Endothelial cell of umbilical vein (primary cell): ENCODE results near the gene ITFG1. TPM values are rescaled to one million over a fixed set of nuclear protein-coding genes. Genes with fewer than 3 reads are reported as not detected.
"Not testable (repeated sequence)": the region's sequence is repeated elsewhere in the genome, so short reads cannot be mapped to it uniquely, and the experiment has no call there.

Source experiments
- BruUV-seq: library from RNA; stranded (reverse); fragments of 400-500 nt; replicated peaks from 2 replicates; lab custom pipeline; 2021; lab: Mats Ljungman, UMichigan
- CTCF ChIA-PET: fragments of 300-600, 350-600 bp; sonication (Branson Sonifier 250); formaldehyde crosslinking; loops from one replicate; lab custom pipeline; 2021; ENCODE audit warnings: antibody characterized with exemption, inconsistent platforms; lab: Charles Lee
- POLR2A ChIA-PET: fragments of 300-600, 350-600 bp; sonication (Branson Sonifier 250); formaldehyde crosslinking; loops from one replicate; lab custom pipeline; 2021; ENCODE audit warnings: antibody characterized with exemption, inconsistent platforms; lab: Charles Lee
- DNase-seq: peaks from one replicate; pipeline ENCODE4 v3.0.0-alpha.2; 2011; ENCODE audit warnings: low read depth, low spot score
- FAIRE-seq: peaks from 2 replicates; lab custom pipeline; 2011; peaks lifted over from hg19 to GRCh38; lab: Jason Lieb, UNC
- H2AFZ ChIP-seq: 2 replicates; pipeline ENCODE4 v1.6.0; 2012; ENCODE audit warnings: low read depth, low read length, control low read depth, inconsistent platforms
- H3K27ac ChIP-seq: 2 replicates; pipeline ENCODE4 v1.5.1; 2011; ENCODE audit warnings: low read depth, mild to moderate bottlenecking, control low read depth, low read length, moderate library complexity; ENCODE audit not compliant: insufficient read depth
- H3K27me3 ChIP-seq, 2 experiments: 2 replicates each; pipeline versions ENCODE4 v1.6.0 to v1.6.1; 2011; ENCODE audit warnings: low read length in 2 of 2, mixed read lengths in 1 of 2; ENCODE audit not compliant: control insufficient read depth in 2 of 2, insufficient read depth in 2 of 2
- H3K36me3 ChIP-seq, 2 experiments: 2 replicates in 1 of 2; 3 replicates in 1 of 2; pipeline ENCODE4 v1.5.1; 2011; ENCODE audit warnings: low read length in 2 of 2, mild to moderate bottlenecking in 1 of 2, moderate library complexity in 1 of 2; ENCODE audit not compliant: control insufficient read depth in 2 of 2, insufficient read depth in 2 of 2; ENCODE audit errors: extremely low read depth in 1 of 2
- H3K4me1 ChIP-seq: 3 replicates; pipeline ENCODE4 v1.5.1; 2011; ENCODE audit warnings: mild to moderate bottlenecking, low read length; ENCODE audit not compliant: control insufficient read depth, insufficient read depth; ENCODE audit errors: extremely low read depth
- H3K4me2 ChIP-seq: 2 replicates; pipeline ENCODE4 v1.6.1; 2011; ENCODE audit warnings: low read length, control low read depth, mixed read lengths; ENCODE audit not compliant: insufficient read depth
- H3K4me3 ChIP-seq, 3 experiments: fragments of 200-600 bp in 1 of 3; sonication (generic), shearing (Covaris generic) in 1 of 3; replicated peaks in 1 of 3; 2 replicates each; pipeline ENCODE4 v1.5.1; 2011 to 2016; ENCODE audit warnings: control low read depth in 3 of 3, low read length in 3 of 3, mild to moderate bottlenecking in 2 of 3, inconsistent platforms in 1 of 3, low read depth in 1 of 3, moderate library complexity in 1 of 3; ENCODE audit not compliant: insufficient read depth in 1 of 3
- H3K79me2 ChIP-seq: 2 replicates; pipeline ENCODE4 v1.6.0; 2012; ENCODE audit warnings: low read length, inconsistent platforms; ENCODE audit not compliant: control insufficient read depth, insufficient read depth
- H3K9ac ChIP-seq: replicated peaks from 2 replicates; pipeline ENCODE3; 2011; ENCODE audit warnings: low read length, control low read depth; ENCODE audit not compliant: insufficient read depth; ENCODE audit errors: extremely low read depth
- H3K9me1 ChIP-seq: replicated peaks from 3 replicates; pipeline ENCODE4 v1.6.0; 2011; ENCODE audit warnings: mild to moderate bottlenecking, low read length; ENCODE audit not compliant: control insufficient read depth, insufficient read depth; ENCODE audit errors: extremely low read depth
- H3K9me3 ChIP-seq: replicated peaks from 2 replicates; pipeline ENCODE4 v1.5.1; 2012; ENCODE audit warnings: low read length, inconsistent platforms; ENCODE audit not compliant: control insufficient read depth, insufficient read depth
- H4K20me1 ChIP-seq: replicated peaks from 2 replicates; pipeline ENCODE3; 2011; ENCODE audit warnings: mild to moderate bottlenecking, low read length; ENCODE audit not compliant: control insufficient read depth, insufficient read depth; ENCODE audit errors: extremely low read depth
- EZH2 ChIP-seq: IDR thresholded peaks from 2 replicates; pipeline ENCODE4 v1.6.1; 2012; ENCODE audit warnings: borderline replicate concordance, low read depth, mild to moderate bottlenecking, moderate library complexity, low read length, inconsistent platforms; ENCODE audit not compliant: severe bottlenecking
- FOS ChIP-seq: IDR thresholded peaks from 2 replicates; pipeline ENCODE4 v1.6.1; 2011; ENCODE audit warnings: mild to moderate bottlenecking, low read length, moderate library complexity, borderline replicate concordance; ENCODE audit not compliant: insufficient read depth
- GATA2 ChIP-seq: IDR thresholded peaks from 2 replicates; pipeline ENCODE4 v1.7.0; 2011; ENCODE audit warnings: low read depth, mild to moderate bottlenecking, moderate library complexity, mixed read lengths, low read length; ENCODE audit not compliant: insufficient read length, insufficient read depth
- JUN ChIP-seq: IDR thresholded peaks from 2 replicates; pipeline ENCODE4 v1.6.1; 2011; ENCODE audit warnings: borderline replicate concordance, low read depth; ENCODE audit not compliant: insufficient read length, insufficient read depth
- MYC ChIP-seq: IDR thresholded peaks from one replicate; pipeline ENCODE4 v1.6.1; 2011; ENCODE audit warnings: mild to moderate bottlenecking, low read depth, low read length
- POLR2A ChIP-seq: IDR thresholded peaks from 2 replicates; pipeline ENCODE4 v1.6.1; 2012; ENCODE audit warnings: low read depth, mild to moderate bottlenecking, control low read depth, low read length
- POLR2AphosphoS5 ChIP-seq: IDR thresholded peaks from 2 replicates; pipeline ENCODE4 v1.6.1; 2012; ENCODE audit warnings: low read depth, mild to moderate bottlenecking, control low read depth, low read length, moderate library complexity; ENCODE audit not compliant: insufficient read depth
- dilution Hi-C: fragments of 300-500 bp; cut with MboI; formaldehyde crosslinking; loops from one replicate; pipeline ENCODE4 v1.15.0; 2019; ENCODE audit warnings: low sequenced_read_pairs; ENCODE audit not compliant: extremely low pct_ligation_motif_present
- intact Hi-C: fragments of 100-400 bp; cut with micrococcal nuclease; formaldehyde crosslinking; loops from one replicate; pipeline ENCODE4 v1.10.0; 2022
- polyA plus RNA-seq, 4 experiments: library from polyadenylated mRNA; depleted of rRNA in 3 of 4; stranded (reverse) in 3 of 4; unstranded in 1 of 4; fragments of >200 nt; gene quantifications; 2 replicates each; pipeline versions ENCODE4 v1.2.1 to v1.2.3, GENCODE V29; 2011 to 2012; ENCODE audit warnings: missing spikeins in 1 of 4
- total RNA-seq: library from RNA; stranded (reverse); gene quantifications from 2 replicates; pipeline ENCODE4 v1.2.3, GENCODE V29; 2021
- TF ChIP-seq, protein P1 (sequence below), 2 donors: IDR thresholded peaks; 1 replicate in 1 of 2; 2 replicates in 1 of 2; pipeline ENCODE4 v1.5.1; 2011; ENCODE audit warnings: low read length in 2 of 2, mild to moderate bottlenecking in 2 of 2, moderate library complexity in 2 of 2, control low read depth in 1 of 2, inconsistent platforms in 1 of 2, low read depth in 1 of 2; ENCODE audit not compliant: insufficient read depth in 1 of 2; ENCODE audit errors: extremely low read depth in 1 of 2
- TF ChIP-seq, protein P2 (sequence below): IDR thresholded peaks from 2 replicates; pipeline ENCODE4 v1.6.1; 2011; ENCODE audit not compliant: insufficient read depth, insufficient read length

ITFG1 gene
- total and polyA plus RNA-seq, 2 donors (not counting 3 experiments of a cell fraction or from before 2014, with no cell fraction given) = 32.1 to 44.2 TPM

- H4K20me1 ChIP-seq = no peaks in the 10 kb centered on the region
- H3K9me3 ChIP-seq = no peaks in the 10 kb centered on the region
- H3K27ac ChIP-seq = no peak overlapping the region
- H3K36me3 ChIP-seq = no peaks in the 10 kb centered on the region
- FAIRE-seq = no peak
- ChIA-PET CTCF (interaction anchor here (1.1 to 1.2 kb wide), 3 partner anchors 9 to 850 kb away, joined by 3 to 4 read pairs (median 3); no protein-coding TSS in a partner anchor), POLR2A (no interaction called here)
- no peak for DNase-seq
- H3K4me3 ChIP-seq = no peak overlapping the region
- no peak overlapping the region for H2AFZ ChIP-seq
- no TSS peak for BruUV-seq
- H3K9me1 ChIP-seq = no peaks in the 10 kb centered on the region
- H3K79me2 ChIP-seq = no peaks in the 10 kb centered on the region
- no peak for TF ChIP-seq EZH2
- no peak for TF ChIP-seq GATA2
- TF ChIP-seq, protein P1, sequence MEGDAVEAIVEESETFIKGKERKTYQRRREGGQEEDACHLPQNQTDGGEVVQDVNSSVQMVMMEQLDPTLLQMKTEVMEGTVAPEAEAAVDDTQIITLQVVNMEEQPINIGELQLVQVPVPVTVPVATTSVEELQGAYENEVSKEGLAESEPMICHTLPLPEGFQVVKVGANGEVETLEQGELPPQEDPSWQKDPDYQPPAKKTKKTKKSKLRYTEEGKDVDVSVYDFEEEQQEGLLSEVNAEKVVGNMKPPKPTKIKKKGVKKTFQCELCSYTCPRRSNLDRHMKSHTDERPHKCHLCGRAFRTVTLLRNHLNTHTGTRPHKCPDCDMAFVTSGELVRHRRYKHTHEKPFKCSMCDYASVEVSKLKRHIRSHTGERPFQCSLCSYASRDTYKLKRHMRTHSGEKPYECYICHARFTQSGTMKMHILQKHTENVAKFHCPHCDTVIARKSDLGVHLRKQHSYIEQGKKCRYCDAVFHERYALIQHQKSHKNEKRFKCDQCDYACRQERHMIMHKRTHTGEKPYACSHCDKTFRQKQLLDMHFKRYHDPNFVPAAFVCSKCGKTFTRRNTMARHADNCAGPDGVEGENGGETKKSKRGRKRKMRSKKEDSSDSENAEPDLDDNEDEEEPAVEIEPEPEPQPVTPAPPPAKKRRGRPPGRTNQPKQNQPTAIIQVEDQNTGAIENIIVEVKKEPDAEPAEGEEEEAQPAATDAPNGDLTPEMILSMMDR (IDR thresholded peaks at IDR 0.05; ENCODE audit: extremely low read depth in 1 of 2, insufficient read depth in 1 of 2, low read depth in 1 of 2, low read length in 2 of 2) = no peak
- no peak for TF ChIP-seq FOS
- TF ChIP-seq POLR2A = no peak
- TF ChIP-seq, protein P2, sequence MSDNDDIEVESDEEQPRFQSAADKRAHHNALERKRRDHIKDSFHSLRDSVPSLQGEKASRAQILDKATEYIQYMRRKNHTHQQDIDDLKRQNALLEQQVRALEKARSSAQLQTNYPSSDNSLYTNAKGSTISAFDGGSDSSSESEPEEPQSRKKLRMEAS = no peak
- TF ChIP-seq POLR2AphosphoS5 = no peak
- TF ChIP-seq MYC = no peak
- TF ChIP-seq JUN = no peak
- H3K4me1 ChIP-seq = no peaks in the 10 kb centered on the region
- dilution Hi-C loops = no loop called here
- intact Hi-C loops = no loop called here
- H3K27me3 ChIP-seq = no peaks in the 10 kb centered on the region
- no peak overlapping the region for H3K4me2 ChIP-seq
- H3K9ac ChIP-seq = no peak overlapping the region
Observed at GRCh38 chr16:47204736-47205504, 255.9 kb downstream of the ITFG1 start.

DNA sequence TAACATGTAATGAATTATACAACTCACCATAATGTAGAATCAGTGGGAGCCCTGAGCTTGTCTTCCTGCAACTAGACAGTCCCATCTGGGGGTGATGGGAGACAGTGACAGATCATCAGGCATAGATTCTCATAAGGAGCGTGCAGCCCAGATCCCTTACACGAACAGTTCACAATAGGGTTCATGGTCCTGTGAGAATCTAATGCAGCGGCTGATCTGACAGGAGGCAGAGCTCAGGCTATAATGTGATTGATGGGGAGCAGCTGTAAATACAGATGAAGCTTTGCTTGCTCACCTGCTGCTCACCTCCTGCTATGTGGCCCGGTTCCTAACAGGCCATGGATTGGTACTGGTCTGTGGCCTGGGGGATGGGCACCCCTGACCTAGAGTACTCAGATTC is 257.4 kb downstream of the ITFG1 start:
- H3K27me3 ChIP-seq, H3K79me2 ChIP-seq, H3K4me3 ChIP-seq, BruUV-seq, H3K27ac ChIP-seq, H3K9me1 ChIP-seq, FAIRE-seq, DNase-seq, H2AFZ ChIP-seq, H3K9ac ChIP-seq, H3K4me1 ChIP-seq, H4K20me1 ChIP-seq, H3K4me2 ChIP-seq, POLR2A ChIA-PET, H3K9me3 ChIP-seq, H3K36me3 ChIP-seq, intact Hi-C loops, dilution Hi-C loops: not testable (repeated sequence)
- CTCF ChIA-PET = interaction anchor here (1.2 kb wide), 1 partner anchor 11 kb away, joined by 4 read pairs; no protein-coding TSS in a partner anchor
